Hematopoietic multipotent progenitor cell treated with erythropoietin and hydrocortisone succinate and interleukin-3 and kit ligand, for 15 days (in vitro differentiated cells): ENCODE results near the gene ARL2.
A peak's percentile ranks its signal among the peaks of the same experiment; 100 is the strongest.

Source experiments
- DNase-seq: peaks from one replicate; pipeline ENCODE4 v3.0.0-alpha.2; 2015; ENCODE audit warnings: low spot score

The ARL2 gene

DNA sequence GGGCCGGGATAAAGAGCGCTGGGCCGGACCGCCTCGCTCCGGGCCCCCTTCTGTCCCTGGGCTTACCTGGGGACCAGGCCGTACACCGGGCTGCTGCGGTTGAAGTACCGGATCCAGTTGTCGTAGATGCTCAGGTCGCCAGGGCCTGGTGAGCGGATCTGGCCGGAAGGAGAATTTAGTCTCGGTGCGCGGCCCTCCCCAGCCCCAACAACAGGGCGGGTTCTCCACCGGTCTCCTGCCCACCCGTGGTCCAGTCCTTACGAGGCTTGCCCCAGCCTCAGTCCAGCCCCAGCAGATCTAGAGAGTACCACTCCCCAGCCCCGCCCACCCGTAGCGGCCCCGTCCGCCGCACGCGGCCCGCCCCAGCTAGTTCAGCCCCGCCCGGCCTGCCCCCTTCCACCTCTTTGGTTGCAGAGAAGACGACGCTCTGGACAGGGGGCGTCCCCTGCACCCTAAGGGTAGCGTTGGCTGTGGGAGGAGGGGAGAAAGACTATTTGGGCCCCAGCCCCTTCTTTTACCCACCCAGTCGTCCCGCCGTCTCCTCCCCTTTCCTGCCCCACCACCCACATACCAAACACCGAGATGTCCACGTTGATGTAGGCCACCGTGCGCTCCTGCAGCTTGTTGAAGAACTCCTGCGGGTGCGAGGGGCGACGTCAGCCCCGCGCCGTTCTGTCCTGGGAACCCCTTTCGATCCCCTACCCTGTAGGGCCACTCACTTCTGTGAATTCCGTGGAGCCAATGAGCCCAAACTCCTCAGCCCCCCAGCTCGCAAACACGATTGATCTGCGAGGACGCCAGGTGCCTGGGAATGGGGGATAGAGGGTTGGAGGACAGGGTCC lies 33.8 kb downstream of the ARL2 start:
- DNase-seq: no peak

DNA sequence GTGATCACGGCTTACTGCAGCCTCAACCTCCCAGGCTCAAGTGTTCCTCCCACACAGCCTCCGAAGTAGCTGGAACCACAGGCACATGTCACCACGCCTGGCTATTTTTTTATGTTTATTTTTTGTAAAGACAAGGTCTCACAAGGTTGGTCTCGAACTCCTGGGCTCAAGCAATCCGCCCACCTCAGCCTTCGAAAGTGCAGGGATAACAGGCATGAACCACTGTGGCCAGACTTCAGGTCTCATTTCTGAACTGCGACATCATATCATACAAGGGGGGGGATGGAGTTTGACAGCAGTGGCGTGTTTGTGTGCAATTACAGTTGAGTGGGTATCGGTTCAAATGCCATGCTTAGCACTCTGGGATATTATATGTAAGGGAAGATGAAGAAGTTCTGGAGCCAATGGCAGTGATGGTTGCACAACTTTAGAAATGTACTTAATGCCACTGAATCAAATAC lies 37.5 kb downstream of the ARL2 start:
- no peak for DNase-seq

DNA sequence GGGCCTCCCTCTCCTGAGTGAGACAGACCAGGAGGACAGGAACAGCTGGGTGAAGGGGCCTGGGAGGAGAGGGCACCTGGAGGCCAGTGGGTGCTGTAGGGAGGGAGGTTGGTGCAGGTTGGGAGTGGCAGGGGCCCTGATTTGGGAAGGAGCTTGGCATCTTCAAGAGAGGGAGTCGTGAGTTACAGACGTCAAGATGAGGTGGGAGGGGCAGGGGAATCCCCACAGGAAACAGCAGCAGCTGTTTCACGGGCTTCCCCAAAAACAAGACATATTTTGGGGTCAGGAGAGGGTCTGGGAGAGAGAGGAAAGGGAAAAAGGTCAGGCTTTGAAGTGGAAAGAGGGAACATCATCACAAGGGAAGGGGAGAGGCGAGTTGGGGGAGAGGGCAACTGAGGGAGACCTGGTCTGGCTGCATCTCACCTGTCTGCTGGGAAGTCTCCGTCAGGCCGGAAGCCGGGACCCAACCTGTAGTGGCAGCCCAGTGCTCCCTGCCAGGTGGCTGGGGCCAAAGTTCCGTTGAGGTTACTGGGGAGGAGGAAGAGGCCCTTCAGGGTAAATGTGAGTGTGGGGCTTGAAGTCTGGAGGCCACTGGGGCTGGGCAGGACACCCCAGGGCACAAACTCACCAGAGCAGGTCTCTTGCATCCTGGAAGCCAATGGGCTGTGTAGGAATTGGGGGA lies 40.0 kb downstream of the ARL2 start:
- DNase-seq: no peak

DNA sequence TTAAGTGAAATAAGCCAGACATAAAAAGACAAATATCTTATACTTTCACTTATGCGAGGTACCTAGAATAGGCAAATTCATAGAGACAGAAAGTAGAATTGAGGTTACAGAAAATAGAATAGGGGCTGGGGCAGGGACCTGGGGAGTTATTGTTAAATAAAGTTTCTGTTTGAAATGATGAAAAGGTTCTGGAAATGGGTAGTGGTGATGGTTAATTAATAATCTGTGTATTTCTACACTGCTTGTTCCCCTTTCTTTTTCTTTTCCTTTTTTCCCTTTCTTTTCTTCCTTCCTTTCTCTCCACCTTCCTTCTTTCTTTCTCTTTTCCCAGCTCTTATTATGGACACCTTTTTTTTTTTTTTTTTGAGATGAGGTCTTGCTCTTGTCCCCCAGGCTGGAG lies 41.6 kb downstream of the ARL2 start:
- DNase-seq: no peak

DNA sequence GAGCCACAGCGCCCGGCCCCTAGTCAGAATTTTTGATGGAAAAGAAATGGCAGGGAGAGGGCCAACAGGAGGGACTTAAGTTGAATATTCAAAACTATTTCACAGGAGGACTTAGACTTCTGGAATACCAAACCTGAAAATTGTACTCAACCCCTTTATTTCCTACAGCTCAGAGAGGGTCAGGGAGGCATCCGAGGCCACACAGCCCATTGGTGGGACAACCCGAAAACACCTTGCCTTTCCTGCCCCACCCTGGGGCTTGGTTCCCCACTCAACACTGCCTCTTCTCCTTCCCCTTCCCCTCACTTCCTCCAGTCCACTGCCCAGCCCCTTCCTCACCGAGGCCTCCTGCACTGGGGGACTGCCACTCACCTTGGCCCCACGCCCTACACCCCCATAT lies 43.0 kb downstream of the ARL2 start:
- no peak for DNase-seq

DNA sequence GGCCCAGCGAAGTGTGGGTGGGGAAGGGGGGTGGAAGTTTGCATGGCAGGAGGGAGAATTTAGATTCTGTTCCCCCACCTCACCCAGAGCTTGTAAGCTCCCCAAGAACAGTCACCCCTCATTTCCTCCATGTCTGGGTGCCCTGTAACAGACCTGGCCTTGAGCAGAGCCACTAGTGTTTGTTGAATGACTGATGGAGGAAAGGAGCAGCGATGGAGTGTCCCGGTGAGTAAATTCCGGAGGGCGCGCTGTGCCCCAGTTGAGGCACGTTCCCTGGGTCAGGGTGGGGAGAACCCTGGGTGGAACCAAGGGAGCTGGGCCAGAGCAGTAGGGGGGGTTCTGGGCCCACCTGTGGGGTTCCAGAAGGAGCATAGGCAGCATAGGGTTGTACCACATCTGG lies 43.6 kb downstream of the ARL2 start:
- no peak for DNase-seq

DNA sequence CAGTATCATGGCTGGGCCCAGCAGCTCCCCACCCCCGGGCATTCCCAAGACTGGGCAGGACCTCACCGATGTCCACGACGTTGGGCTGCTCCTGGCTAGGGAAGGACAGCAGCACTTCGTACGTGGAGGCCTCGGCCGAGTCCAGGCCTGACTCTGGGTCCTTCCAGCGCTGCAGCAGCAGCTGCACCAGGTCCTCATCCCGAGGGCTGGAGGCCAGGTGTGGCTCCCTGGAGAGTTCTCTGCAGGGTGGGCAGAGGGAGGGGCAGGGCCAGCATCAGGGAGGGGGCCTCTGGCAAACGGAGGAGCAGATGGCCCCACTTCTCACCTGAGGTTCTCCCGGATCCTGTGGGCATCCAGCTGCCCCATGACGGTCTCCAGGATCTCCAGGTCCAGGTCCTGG lies 44.1 kb downstream of the ARL2 start:
- DNase-seq: no peak

DNA sequence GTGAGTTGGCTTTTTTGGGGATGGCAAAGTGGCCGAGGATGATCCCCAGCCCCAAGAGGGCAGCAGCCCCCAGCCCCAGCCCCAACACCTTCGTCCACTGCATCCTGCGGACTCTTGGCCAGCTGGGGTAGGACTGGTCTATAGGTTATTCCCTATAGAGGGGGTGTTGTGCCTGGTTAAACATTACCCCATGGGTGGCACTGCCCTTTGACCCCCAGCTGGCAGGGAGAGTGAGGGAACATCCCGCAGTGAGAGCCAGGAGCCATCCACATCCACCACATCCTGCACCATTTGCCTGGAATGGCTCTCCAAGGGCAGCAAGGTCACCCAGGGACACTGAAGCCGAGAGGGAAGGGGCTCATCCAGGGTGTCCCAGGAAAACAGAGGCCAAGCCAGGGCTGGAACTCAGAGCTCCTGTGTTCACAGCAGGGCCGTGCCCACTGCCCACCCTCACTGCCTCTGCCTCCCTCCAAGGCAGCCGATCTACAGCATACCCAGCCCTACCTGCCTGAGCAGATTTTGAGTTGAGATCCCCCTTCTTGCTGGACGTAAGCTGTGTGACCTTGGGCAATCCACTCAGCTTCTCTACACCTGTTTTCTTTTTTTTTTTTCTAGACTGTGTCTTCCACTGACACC lies 44.6 kb downstream of the ARL2 start, which contains the start of gene NAALADL1:
TSS of gene NAALADL1 (minus strand) at position 135 of the 636 bp plus-strand sequence. CDS start at position 103, 32 bp downstream.
- DNase-seq: no peak

DNA sequence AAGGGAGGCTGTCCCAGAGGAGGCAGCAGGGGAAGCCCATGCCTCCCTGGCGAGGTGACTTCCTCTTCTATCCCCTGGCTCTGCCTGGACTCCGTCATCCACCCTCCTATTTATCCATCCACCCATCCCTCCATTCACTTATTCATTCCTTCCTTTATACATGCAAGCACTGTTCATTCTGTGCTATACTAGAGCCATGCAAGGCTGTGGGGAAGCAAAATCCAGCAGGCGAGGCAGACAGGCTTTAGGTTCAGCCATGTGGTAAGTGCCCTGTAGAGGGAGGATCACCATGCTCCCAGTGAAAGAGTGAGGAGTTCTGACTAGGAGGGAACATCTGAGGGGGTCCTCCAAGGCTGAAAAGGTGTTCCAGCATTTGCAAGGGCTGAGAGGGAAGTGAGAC lies 45.6 kb downstream of the ARL2 start:
- no peak for DNase-seq

DNA sequence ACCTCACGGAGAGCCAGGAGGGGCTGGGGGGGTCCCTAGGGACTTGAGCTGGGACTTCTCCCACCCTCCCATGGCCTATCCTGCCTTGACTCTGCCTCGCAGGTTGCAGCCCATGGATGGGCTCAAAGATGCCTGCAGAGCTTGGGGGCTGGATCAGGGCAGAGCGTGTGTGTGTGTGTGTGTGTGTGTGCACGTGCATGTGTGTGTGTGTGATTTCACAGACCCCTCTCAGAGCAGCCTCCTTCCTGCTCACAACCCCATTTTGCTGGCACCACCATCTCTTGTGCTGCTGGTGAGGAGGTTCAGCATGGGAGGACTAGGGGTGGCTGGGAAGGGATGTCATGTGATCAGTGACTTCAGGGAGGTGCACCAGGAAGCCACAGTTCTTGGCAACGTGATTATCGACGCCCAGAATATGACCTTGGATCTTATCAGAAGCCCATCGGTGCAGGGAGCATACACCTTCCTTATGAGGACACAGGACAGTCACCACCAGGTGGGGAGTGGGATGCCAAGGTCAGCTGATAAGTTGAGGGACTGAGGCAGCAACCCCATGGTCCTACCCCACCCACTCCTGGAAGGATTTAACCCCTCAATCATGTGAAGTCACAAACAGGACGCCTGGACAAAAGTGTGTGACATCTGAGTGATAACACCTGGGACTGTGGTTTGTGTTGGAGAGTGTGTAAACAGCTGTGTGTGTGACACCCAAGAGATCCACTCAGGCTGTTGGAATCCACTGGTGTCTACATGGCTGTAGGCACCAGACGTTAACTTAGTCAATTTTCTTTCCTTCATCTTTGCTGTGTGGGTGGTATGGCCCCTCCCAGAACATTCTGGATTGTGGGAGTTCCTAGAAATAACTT lies 46.2 kb downstream of the ARL2 start:
- no peak for DNase-seq

DNA sequence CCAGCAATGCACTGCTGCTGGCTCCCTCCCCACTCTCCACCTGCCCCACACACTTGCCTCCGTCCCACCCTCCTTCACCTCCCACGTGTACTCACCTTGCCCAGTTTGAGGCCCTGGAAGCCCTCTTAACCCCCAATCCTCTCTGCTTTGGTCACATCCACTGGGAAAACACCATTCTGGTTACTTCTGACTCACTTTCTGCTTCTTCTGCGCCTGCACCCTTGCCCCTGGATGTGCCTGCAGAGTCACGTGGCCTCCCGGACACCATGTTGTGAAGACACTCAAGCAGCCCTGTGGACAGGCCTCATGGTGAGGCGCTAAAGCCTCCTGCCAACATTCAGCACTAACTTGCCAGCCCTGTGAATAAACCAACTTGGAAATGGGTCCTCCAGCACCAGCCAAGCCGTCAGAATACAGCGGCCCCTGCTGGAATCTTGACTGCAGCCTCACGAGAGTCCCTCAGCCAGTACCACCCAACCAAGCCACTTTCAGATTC lies 47.0 kb downstream of the ARL2 start:
- DNase-seq: peak; percentile 38

DNA sequence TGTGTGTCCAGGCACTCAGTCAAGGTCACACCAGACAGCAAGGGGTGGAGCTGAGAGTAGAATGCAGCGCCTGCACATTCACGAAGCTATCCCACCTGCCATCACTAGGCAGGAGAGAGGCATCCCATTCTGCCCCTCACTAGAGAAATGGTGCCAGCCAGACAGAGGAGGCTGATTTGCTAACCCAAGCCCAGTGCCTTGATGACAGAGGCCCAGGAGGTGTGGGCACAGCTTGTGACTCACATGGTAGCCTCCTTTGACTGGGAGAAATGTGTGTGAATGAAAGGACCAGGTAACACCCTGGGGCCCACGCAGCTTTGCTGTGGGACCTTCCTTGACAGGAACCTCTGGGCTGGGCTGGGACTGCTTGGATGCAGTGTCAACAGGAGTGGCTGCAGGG lies 49.6 kb downstream of the ARL2 start:
- no peak for DNase-seq

DNA sequence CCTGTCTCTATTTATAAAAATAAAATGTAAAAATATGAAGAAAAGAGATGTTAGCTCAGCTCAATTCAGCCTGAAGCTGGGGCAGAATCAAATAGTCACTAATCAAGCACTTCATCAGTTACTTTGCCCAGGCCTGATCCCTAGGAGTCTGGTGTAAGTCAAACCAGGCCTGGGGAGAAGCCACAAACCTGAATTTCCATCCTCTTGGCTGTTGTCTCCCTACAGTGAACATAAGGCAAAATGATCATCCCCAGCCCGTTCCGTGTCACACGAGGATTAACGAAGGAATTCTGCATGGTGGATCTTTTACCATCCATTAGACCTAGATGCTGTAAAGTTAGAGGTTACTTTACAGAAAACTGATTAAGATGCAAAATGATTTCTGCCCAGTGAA lies 50.9 kb downstream of the ARL2 start:
- DNase-seq: no peak

DNA sequence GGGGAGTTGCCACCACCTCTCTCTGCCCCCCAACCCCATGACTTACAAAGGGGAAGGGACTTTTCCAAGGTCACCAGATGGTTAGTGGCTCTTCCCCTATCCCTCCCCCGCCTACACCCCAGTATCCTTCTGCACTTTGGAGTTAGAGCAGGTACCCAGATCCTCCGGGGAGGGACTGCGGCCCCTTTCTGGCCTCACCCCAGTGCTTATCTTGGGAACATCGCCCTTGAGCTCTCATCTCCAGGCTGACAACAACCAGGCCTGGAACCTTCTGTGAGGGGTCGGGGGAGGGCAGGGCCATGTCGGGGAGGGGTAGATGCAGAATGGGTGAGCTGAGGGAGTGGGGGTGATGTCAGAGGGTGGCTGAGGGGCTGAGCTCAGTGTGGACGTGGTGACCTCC lies 51.9 kb downstream of the ARL2 start:
- DNase-seq: no peak

DNA sequence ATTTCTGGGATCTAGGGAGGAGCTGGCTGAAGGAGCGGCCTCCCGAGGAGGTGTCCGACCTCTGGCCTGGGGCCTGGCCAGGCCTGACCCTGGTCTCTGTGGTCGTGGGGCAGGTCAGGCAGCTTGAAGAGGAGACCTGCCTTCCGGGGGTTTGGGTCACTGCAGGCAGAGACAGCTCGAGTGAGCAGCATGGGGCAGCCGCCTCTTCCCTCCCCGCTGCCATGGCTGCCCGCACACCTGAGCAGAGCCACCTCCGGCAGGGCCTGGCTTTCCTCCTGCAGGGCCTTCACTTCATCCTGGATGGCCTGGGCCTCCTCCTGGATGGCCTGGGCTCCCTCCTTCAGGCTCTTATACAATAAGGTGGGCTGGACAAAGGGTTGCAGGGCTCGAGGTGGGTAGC lies 52.4 kb downstream of the ARL2 start:
- DNase-seq: no peak

DNA sequence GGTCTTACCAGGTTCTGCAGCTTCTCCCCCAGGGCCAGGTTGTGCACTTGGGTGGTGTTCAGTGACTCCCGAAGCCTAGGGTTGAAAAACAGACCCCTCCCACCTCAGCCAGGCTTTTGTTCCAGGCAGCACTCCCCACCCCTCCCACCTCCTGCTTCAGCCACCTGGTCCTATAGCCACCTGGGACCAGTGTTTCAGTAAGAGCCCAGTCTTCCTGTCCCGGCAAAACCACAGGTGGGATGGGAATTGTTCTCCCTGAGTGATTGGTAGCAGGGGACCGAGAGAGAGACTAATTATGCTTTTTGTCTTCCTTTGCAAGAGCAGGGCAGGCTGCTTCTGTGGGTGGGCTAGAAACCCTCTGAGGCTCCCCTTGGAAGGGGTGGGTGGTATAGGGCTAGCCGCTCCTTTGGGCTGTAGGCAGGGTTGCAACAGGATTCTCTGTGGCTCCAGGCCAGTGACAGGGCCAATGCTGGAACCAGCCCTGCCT lies 52.9 kb downstream of the ARL2 start:
- DNase-seq: no peak

DNA sequence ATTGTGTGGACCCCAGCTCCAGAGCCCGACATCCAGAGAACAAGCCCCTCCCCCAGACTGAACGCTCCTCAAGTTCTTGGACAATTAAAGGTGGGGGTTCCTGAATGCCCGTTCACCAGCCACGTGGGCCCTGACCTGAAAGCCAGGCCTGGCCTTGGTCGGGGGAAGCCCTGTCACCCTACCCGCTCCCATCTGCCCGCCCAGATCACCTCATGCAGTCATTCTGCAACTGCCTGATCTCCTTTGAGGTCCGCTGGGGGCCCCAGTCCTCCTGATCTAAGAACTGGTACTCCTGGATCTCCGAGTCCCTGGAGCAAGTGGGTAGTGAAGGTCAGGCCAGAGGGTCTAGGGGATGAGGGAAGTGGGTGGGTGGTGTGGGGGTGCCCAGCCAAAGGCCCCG lies 53.5 kb downstream of the ARL2 start:
- DNase-seq: no peak

DNA sequence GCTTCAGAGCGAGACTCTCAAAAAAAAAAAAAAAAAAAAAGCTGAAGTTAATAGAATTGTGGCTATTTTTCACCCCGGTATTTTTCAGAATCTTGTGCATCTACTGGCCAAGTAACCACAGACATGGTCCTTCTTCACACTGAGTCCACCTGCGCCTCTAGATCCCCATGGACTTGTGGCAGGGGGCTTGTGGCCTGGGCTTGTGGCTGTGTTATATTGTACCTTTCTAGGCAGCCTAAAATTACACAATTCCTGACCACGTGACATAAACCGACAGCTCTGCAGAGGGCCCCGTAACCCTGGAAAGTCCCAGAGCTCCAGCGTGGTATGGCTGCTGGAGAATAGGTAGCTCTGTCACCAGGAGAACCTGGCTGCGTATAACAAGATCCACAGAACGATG lies 55.3 kb downstream of the ARL2 start:
- DNase-seq: no peak
